ES-I3 (cell line): ENCODE measurements around the gene PIK3R6.

Source experiments
- H3K36me3 ChIP-seq: 2 replicates; pipeline ENCODE4 v1.6.1; 2013; ENCODE audit warnings: mild to moderate bottlenecking, low read length, control low read depth, moderate library complexity; ENCODE audit not compliant: insufficient read depth
- H3K4me1 ChIP-seq: 2 replicates; pipeline ENCODE4 v1.6.1; 2013; ENCODE audit warnings: mild to moderate bottlenecking, control low read depth, low read length; ENCODE audit not compliant: insufficient read depth
- H3K9ac ChIP-seq: 2 replicates; pipeline ENCODE4 v1.6.1; 2013; ENCODE audit warnings: low read depth, mild to moderate bottlenecking, low read length, moderate library complexity
- H3K9me3 ChIP-seq: 2 replicates; pipeline ENCODE4 v1.6.1; 2013; ENCODE audit warnings: mild to moderate bottlenecking, low read length, moderate library complexity; ENCODE audit not compliant: control insufficient read depth, insufficient read depth

PIK3R6 gene

DNA sequence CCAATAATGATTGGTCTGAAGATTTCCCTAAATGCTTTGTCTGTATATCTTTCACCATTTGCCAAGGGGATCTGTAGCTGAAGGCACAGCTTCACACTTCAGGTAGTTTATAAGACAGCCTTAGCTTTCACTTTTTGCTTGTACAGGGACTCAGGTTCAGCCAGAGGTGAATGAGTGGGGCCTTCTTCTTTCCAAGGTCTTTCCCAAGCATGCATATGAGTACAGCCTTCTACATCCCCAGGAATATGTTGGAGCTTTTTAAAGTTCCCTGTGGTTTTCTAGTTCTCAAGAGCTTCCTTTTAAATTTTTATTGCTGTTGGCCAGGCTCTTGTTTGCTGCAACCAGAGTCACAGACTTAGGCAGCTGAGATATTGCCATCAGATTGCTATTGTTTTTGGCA is 91.2 kb downstream of the PIK3R6 start:
- Histone ChIP-seq H3K4me1 (no peaks in the 10 kb centered on the region), H3K36me3 (no peaks in the 10 kb centered on the region), H3K9ac (no peak overlapping the region), H3K9me3 (no peaks in the 10 kb centered on the region)

DNA sequence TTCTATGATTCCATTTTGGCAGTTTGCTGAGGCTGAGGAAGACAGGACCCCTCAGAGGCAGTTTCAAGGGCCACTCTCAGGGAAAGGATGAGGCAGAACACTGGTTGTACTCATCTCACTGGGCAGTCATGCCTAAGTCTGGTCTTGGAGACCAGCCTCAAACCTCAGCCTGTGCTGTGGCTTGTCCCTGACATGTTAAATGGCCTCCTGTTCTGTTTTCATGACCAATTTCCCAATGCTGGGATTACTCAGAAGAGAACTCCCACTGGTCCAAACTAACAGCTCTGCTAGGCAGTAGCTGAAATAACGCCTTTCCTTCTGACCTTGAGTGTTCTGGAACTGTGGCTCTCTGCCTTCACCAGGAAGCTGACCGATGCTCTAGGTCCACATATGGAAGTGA is 100.7 kb downstream of the PIK3R6 start:
- H3K9me3 ChIP-seq = 0 out of 2 replicates have a peak, but pooled peaks cover 3% of the 10 kb centered on the region
- H3K9ac ChIP-seq = no peak overlapping the region
- no peaks in the 10 kb centered on the region for H3K4me1 ChIP-seq
- no peaks in the 10 kb centered on the region for H3K36me3 ChIP-seq

DNA sequence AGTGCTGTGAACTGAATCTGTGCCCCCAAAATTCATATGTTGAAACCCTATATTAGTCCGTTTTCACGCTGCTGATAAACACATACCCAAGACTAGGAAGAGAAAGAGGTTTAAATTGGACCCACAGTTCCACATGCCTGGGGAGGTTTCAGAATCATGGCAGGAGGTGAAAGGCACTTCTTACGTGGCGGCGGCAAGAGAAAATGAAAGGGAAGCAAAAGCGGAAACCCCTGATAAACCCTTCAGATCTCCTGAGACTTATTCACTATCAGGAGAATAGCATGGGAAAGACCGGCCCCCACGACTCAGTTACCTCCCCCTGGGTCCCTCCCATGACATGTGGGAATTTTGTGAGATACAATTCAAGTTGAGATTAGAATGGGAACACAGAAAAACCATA is 105.5 kb downstream of the PIK3R6 start:
- H3K36me3 ChIP-seq = no peaks in the 10 kb centered on the region
- H3K9ac ChIP-seq = no peak overlapping the region
- 0 out of 2 replicates have a peak, but pooled peaks cover 7% of the 10 kb centered on the region for H3K9me3 ChIP-seq
- no peaks in the 10 kb centered on the region for H3K4me1 ChIP-seq

DNA sequence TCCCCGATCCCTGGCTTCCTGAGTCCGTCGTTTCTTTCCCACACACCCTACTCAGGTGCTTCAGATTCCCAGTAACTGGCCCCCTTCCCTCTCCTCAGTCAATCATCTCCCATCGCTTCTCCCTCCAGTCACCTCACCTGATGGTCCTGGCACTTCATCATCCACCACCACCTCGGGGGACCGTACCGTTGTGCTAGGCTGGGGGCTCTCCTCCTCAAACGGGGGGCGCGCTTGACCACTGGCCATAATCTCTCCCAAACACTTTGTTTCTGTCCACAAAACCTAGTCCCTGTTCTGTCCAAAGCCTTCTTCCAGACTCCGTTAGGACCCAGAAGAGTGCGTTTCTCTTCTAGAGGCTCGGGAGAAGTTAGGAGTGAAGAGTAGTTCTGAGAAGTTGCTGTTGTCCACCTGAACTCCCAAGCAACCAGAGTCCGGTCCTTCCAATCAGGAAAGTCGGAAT is 109.3 kb downstream of the PIK3R6 start, which contains the start of gene SPDYE4:
SPDYE4 (minus strand) TSS at position 410 of the 460 bp plus-strand sequence; CDS start at position 246, 164 bp downstream.
- Histone ChIP-seq H3K9ac (no peak within 1 kb of the TSS), H3K4me1 (peaks cover 4% of the 10 kb centered on the region), H3K36me3 (no peaks in the 10 kb centered on the region), H3K9me3 (0 out of 2 replicates have a peak, but pooled peaks cover 7% of the 10 kb centered on the region)

DNA sequence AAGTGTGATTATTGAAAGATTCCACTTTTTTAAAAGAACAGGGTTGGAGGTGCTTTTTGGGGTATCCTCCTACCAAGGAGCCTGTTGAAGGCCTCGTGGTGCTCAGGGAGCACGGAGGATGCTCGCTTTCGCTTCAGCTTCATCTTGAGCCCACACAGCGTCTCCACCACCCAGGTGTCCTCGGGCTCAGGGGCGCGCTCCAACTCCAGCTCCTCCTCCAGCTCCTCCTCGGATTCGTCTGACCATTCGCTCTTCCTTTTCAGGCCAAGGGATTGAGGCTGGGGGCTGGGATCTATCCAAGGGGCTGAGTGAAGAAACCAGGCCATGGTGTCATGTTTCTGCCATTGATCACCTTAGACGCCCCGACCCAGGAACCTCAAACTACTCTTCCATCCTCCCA is 110.3 kb downstream of the PIK3R6 start:
- H3K4me1 ChIP-seq = peaks cover 4% of the 10 kb centered on the region
- H3K9ac ChIP-seq = no peak overlapping the region
- no peaks in the 10 kb centered on the region for H3K36me3 ChIP-seq
- H3K9me3 ChIP-seq = 0 out of 2 replicates have a peak, but pooled peaks cover 7% of the 10 kb centered on the region

DNA sequence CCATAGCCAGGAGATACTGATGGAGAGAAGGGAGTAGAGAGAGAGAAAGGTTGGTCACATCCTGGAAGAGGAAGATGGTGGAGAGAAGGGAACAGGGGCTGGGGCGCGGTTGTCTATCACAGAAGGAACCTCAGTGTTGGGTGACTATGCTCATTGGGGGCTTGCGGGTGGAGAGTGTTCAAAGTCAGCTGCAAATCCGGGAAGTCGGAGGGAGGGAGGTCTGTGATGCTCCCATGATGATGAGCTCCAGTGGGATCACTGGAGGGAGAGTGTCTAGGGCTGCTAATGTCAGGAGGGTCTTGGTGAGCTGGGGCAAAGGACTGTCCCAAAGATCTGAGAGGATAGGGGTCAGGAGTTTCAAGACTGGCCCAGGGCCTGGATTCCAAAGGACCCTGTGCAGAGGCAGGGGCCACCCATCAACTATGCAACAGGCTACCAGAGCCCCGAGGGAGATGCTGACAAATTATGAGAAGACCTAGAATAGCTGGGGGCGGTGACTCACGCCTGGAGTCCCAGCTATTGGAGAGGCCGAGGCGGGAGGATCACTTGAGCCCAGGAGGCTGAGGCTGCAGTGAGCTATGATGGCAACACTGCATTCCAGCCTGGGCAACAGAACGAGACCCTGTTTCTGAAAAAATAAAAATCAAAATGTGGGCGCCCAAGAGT is 111.8 kb downstream of the PIK3R6 start:
- H3K9ac ChIP-seq = no peak overlapping the region
- H3K4me1 ChIP-seq = peaks cover 4% of the 10 kb centered on the region
- no peaks in the 10 kb centered on the region for H3K9me3 ChIP-seq
- no peaks in the 10 kb centered on the region for H3K36me3 ChIP-seq

DNA sequence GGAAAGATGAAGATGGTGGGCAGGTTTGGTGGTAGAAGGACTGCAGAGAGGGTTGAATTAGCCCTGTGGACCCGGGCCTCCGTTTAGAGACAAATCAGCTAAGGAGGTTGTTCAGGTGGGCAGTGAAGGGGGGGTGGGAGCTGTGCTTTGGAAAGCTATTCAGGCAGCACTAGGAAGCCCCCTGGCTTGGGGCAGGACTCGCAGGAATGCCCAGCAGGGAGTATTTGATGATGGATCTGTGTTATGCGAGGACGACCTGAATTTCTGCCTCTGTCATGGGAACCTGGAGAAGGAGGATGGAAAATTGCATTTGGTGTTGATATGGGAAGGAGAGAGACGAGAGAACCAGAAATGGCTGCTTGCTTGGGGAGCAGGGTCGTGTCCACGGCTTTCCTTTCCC is 112.6 kb downstream of the PIK3R6 start:
- H3K36me3 ChIP-seq = no peaks in the 10 kb centered on the region
- peaks cover 4% of the 10 kb centered on the region for H3K4me1 ChIP-seq
- no peaks in the 10 kb centered on the region for H3K9me3 ChIP-seq
- no peak overlapping the region for H3K9ac ChIP-seq

DNA sequence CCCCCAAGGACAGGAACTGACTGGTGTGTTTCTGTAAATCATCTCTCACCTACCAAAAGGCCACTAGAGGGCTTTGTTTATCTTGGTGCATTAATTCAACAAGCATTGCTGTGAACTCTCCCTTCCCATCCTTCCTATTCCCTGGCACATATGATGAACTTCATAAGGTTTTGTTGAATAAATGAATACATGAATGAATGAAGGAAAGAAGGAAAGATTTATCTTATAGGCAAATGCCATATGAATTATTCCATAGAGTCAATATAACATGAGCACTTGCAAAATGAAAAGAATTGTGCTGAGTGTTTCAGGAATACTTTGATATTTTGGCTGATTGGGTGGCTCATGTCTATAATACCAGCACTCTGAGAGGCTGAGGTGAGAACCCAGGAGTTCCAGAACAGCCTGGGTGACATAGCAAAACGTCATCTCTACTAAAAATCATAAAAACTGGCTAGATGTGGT is 113.5 kb downstream of the PIK3R6 start:
- no peaks in the 10 kb centered on the region for H3K36me3 ChIP-seq
- peaks cover 4% of the 10 kb centered on the region for H3K4me1 ChIP-seq
- H3K9ac ChIP-seq = no peak overlapping the region
- H3K9me3 ChIP-seq = no peaks in the 10 kb centered on the region

DNA sequence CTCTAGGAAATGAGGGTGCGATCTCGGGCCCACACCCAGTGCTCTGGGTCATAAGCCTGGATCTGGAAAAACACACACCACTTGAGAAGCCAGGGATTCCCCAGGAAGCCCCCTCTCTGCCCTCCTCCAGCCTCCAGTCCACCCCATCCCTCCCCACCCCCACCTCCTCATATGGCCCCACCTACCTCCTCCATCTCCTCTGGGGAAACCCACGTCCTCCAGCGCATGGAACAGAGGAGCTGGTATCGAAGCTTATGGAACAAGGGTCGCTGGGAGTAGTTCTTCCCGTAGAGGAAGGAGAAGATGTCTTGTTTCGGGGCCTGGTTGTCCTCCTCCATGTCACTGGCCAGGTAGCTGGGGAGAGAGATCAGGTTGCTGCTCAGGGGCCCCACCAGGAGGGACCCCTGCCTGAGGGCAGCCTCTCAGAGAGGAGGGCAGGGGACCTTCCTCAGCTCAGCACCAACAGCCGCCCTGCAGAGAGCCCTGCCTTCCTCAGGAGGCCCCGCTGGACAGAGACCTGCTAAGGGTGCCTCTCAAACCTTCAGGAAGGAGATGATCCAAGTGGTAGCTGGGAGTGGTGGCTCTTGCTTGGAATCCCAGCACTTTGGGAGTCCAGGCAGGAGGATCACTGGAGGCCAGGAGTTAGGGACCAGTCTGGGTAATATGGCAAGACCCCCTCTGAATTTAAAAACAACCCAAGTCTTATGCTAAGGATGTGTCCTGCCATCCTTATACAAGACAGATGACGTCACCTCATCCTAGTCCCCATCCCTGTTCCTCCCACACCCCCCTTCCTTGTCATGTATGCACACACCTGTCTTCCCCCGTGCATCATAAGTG is 114.1 kb downstream of the PIK3R6 start:
- Histone ChIP-seq H3K4me1 (peaks cover 4% of the 10 kb centered on the region), H3K9ac (no peak overlapping the region), H3K36me3 (no peaks in the 10 kb centered on the region), H3K9me3 (no peaks in the 10 kb centered on the region)
